Urinary bladder (tissue), 4 donors: ENCODE measurements around the gene IKZF2. TPM values are rescaled to one million over a fixed set of nuclear protein-coding genes. Genes with fewer than 3 reads are reported as not detected.

Experiments used
- DNase-seq: peaks from one replicate; pipeline ENCODE4 v3.0.0-alpha.2; 2015; ENCODE audit errors: extremely low spot score
- H3K27ac ChIP-seq: one replicate; pipeline ENCODE4 v1.5.1; 2013; ENCODE audit warnings: low read depth, mild to moderate bottlenecking, moderate library complexity
- H3K36me3 ChIP-seq: one replicate; pipeline ENCODE4 v1.6.1; 2013; ENCODE audit warnings: mild to moderate bottlenecking, moderate library complexity; ENCODE audit not compliant: insufficient read depth
- H3K4me1 ChIP-seq: one replicate; pipeline ENCODE4 v1.6.1; 2013; ENCODE audit warnings: mild to moderate bottlenecking, moderate library complexity; ENCODE audit not compliant: insufficient read depth
- H3K4me3 ChIP-seq: one replicate; pipeline ENCODE4 v1.5.1; 2013; ENCODE audit warnings: low read depth, low read length
- WGBS: extraction: QIAGEN DNeasy Blood & Tissue Kit; methylation state at CpG from one replicate; pipeline ENCODE4 v1.1.7; 2013; 5-methylcytosine and 5-hydroxymethylcytosine counted together
- polyA plus RNA-seq: library from polyadenylated mRNA; stranded (reverse); fragments of 200-250 nt; gene quantifications from one replicate; pipeline ENCODE4 v1.2.3, GENCODE V29; 2013
- total RNA-seq: library from RNA; depleted of rRNA; stranded (reverse); fragments of >200 nt; gene quantifications from one replicate; pipeline ENCODE4 v1.2.3, GENCODE V29; 2014
- donor health status: healthy with polysubstance abuse.
- donor health status: healthy.

The IKZF2 gene
- total and polyA plus RNA-seq, 2 donors: 2.4 to 56.4 TPM

DNA sequence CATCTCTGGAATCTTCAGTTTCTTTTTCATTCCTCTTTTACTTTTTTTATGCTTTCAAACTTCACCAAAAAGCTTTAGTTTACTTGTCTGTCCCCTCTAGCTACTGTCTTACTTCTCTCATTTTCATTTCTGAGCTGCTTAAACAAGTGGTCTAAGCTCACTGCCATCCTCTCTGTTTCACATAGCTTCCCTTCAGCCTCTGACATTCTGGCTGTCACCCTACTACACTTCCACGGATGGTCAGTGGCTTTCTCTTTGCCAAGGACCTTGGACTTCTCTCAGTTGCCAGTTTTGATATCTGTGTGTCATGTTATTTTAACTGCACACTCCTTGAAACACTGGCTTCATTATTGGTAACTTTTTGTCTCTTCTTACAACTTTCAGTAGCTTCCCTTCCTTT, 176.1 kb downstream of the IKZF2 start:
- WGBS: 35% methylated on average over 1 of the region's 1 CpG
- H3K36me3 ChIP-seq: no peaks in the 10 kb centered on the region
- H3K4me3 ChIP-seq: no peak overlapping the region
- no peaks in the 10 kb centered on the region for H3K4me1 ChIP-seq
- H3K27ac ChIP-seq: no peak overlapping the region
- DNase-seq: no peak

GRCh38 chr2:212974692-212975091, 176.7 kb downstream of the IKZF2 start:
- no peak for DNase-seq
- Histone ChIP-seq H3K36me3 (no peaks in the 10 kb centered on the region), H3K4me3 (no peak overlapping the region), H3K4me1 (no peaks in the 10 kb centered on the region), H3K27ac (no peak overlapping the region)
- WGBS: 38% methylated on average over 2 of the region's 2 CpGs

GRCh38 chr2:212973347-212973746, 178.1 kb downstream of the IKZF2 start:
- H3K36me3 ChIP-seq: no peaks in the 10 kb centered on the region
- no peak overlapping the region for H3K4me3 ChIP-seq
- WGBS: 71% methylated on average over 3 of the region's 3 CpGs
- peaks cover 1% of the 10 kb centered on the region for H3K4me1 ChIP-seq
- no peak for DNase-seq
- no peak overlapping the region for H3K27ac ChIP-seq

DNA sequence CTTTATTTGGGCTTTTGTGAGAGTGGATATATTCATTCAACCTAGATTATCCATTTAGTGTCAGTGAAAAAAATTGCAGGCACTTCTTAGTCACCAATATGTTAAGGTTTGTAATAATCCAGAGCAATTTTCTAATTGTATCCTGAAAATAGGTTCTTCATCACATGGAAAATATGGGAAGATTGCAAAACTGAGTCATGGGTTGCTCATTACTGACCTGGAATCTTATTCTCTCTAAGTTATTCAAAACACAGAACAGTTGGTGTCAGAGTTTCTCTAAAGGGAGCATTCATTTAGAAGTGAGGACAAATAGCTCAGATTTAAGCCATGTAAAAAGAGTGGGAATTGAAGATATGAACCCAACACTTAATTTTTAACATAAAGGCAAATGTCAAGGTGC, 181.3 kb downstream of the IKZF2 start:
- peaks cover 1% of the 10 kb centered on the region for H3K4me1 ChIP-seq
- no peaks in the 10 kb centered on the region for H3K36me3 ChIP-seq
- no peak overlapping the region for H3K27ac ChIP-seq
- no peak for DNase-seq
- no peak overlapping the region for H3K4me3 ChIP-seq

GRCh38 chr2:212968284-212969081, 182.9 kb downstream of the IKZF2 start:
- H3K36me3 ChIP-seq: no peaks in the 10 kb centered on the region
- DNase-seq: no peak
- H3K27ac ChIP-seq: no peak overlapping the region
- H3K4me3 ChIP-seq: no peak overlapping the region
- 62% methylated on average over 4 of the region's 4 CpGs for WGBS
- peaks cover 1% of the 10 kb centered on the region for H3K4me1 ChIP-seq

DNA sequence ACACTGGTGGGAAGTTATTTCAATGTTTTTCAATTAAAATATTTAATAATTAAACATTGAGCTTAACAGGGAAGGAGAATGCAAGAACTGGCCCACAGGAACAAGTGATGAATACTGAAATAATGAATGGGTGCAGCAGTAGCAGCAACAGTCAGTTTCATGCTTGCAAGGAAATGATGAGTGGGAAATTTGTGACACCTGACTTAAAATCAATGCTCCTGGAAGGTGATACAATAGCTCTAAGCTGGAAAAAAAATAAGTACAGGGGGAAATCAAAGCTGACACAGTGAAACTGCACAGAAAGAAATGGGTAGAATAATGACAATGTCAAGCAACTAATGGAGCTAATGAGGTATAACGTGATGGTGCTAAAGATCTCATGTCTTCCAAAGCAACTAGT, 184.5 kb downstream of the IKZF2 start:
- Histone ChIP-seq H3K4me3 (no peak overlapping the region), H3K4me1 (peaks cover 1% of the 10 kb centered on the region), H3K27ac (no peak overlapping the region), H3K36me3 (no peaks in the 10 kb centered on the region)
- 87% methylated on average over 1 of the region's 1 CpG for WGBS
- DNase-seq: no peak

- no peaks in the 10 kb centered on the region for H3K36me3 ChIP-seq
- WGBS: 56% methylated on average over 1 of the region's 1 CpG
- DNase-seq: no peak
Observed at GRCh38 chr2:212962691-212963090, 188.7 kb downstream of the IKZF2 start.

GRCh38 chr2:212961255-212961654, 190.2 kb downstream of the IKZF2 start:
- no peak overlapping the region for H3K27ac ChIP-seq
- no peak for DNase-seq
- H3K4me3 ChIP-seq: no peak overlapping the region
- WGBS: 69% methylated on average over 1 of the region's 1 CpG
- no peaks in the 10 kb centered on the region for H3K36me3 ChIP-seq
- H3K4me1 ChIP-seq: no peaks in the 10 kb centered on the region

More at GRCh38 chr2:212962691-212963090, 188.7 kb downstream of the IKZF2 start:
- Histone ChIP-seq H3K27ac (no peak overlapping the region), H3K4me1 (no peaks in the 10 kb centered on the region), H3K4me3 (no peak overlapping the region)

DNA sequence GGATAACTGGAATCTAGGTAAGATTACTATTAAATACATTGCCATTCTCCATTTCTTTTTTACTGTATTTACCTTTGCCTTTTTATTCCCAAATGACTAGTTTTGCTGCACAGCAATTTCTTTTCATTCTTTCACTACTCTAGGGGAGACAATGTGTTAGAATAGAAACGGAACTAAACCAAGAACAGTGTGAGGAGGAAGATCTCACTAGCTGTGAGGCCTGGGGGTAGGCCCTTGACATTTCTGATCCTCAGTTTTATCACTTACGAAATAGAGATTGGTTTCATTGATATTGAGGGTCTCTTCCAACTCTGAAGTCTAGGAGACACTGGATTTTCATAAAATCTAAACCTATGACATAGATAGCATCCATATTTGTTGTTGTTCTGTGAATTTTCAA, 191.1 kb downstream of the IKZF2 start:
- Histone ChIP-seq H3K4me1 (no peaks in the 10 kb centered on the region), H3K36me3 (no peaks in the 10 kb centered on the region), H3K27ac (no peak overlapping the region), H3K4me3 (no peak overlapping the region)
- WGBS: 74% methylated on average over 2 of the region's 2 CpGs
- no peak for DNase-seq

GRCh38 chr2:212959471-212960117, 191.8 kb downstream of the IKZF2 start:
- no peak for DNase-seq
- 21% methylated on average over 1 of the region's 1 CpG for WGBS
- H3K4me3 ChIP-seq: no peak overlapping the region
- no peaks in the 10 kb centered on the region for H3K36me3 ChIP-seq
- no peak overlapping the region for H3K27ac ChIP-seq
- no peaks in the 10 kb centered on the region for H3K4me1 ChIP-seq

- Histone ChIP-seq H3K4me3 (no peak overlapping the region), H3K27ac (no peak overlapping the region)
- 52% methylated on average over 7 of the region's 7 CpGs for WGBS
Observed at GRCh38 chr2:212958757-212959295, 192.6 kb downstream of the IKZF2 start.

GRCh38 chr2:212958133-212958532, 193.3 kb downstream of the IKZF2 start:
- no peak overlapping the region for H3K27ac ChIP-seq
- no peak overlapping the region for H3K4me3 ChIP-seq
- 88% methylated on average over 3 of the region's 3 CpGs for WGBS
- no peak for DNase-seq
- no peaks in the 10 kb centered on the region for H3K36me3 ChIP-seq
- no peaks in the 10 kb centered on the region for H3K4me1 ChIP-seq

More at GRCh38 chr2:212958757-212959295, 192.6 kb downstream of the IKZF2 start:
- H3K36me3 ChIP-seq: no peaks in the 10 kb centered on the region
- H3K4me1 ChIP-seq: no peaks in the 10 kb centered on the region
- DNase-seq: no peak

- no peaks in the 10 kb centered on the region for H3K4me1 ChIP-seq
- DNase-seq: no peak
- H3K27ac ChIP-seq: no peak overlapping the region
Observed at GRCh38 chr2:212957624-212958023, 193.8 kb downstream of the IKZF2 start.

More at GRCh38 chr2:212957624-212958023, 193.8 kb downstream of the IKZF2 start:
- no peak overlapping the region for H3K4me3 ChIP-seq
- no peaks in the 10 kb centered on the region for H3K36me3 ChIP-seq
